ENCODE measurements around the gene HAUS7. TPM values are rescaled to one million over a fixed set of nuclear protein-coding genes. Genes with fewer than 3 reads are reported as not detected.

The HAUS7 gene
- total RNA-seq, 3 donors from 2014 or later: 14.2 to 22.5 (median 19.5) TPM

- Histone ChIP-seq H3K9me3 (no peaks in the 10 kb centered on the region), H3K4me1 (ENCODE audit: low read depth) (no peaks in the 10 kb centered on the region), H3K36me3 (ENCODE audit: low read depth) (no peaks in the 10 kb centered on the region), H3K4me3 (no peak overlapping the region)
- ATAC-seq (no peak), DNase-seq (no peak)
- intact Hi-C loops (cut with DNase I, micrococcal nuclease): no loop called here
- TF ChIP-seq CTCF (IDR thresholded peaks at IDR 0.05): no peak
Measured at GRCh38 chrX:153421856-153422255, 48.5 kb downstream of the HAUS7 start.

DNA sequence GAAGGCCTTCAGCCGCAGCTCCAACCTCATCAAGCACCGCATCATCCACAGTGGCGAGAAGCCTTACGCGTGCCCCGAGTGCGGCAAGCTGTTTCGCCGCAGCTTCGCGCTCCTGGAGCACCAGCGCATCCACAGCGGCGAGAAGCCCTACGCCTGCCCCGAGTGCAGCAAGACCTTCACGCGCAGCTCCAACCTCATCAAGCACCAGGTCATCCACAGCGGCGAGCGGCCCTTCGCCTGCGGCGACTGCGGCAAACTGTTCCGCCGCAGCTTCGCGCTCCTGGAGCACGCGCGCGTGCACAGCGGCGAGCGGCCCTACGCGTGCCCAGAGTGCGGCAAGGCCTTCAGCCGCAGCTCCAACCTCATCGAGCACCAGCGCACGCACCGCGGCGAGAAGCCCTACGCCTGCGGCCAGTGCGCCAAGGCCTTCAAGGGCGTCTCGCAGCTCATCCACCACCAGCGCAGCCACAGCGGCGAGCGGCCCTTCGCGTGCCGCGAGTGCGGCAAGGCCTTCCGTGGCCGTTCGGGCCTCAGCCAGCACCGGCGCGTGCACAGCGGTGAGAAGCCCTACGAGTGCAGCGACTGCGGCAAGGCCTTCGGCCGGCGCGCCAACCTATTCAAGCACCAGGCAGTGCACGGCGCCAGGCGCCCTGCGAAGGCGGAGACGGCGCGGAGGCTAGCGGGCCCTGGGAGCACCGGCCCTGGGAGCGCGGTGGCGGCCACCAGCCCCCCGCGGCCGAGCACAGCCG lies 49.4 kb downstream of the HAUS7 start:
- no peaks in the 10 kb centered on the region for H3K9me3 ChIP-seq

GRCh38 chrX:153417637-153418036 lies 52.7 kb downstream of the HAUS7 start:
- ATAC-seq (no peak), DNase-seq (no peak)
- intact Hi-C loops (cut with DNase I, micrococcal nuclease): no loop called here

More for the DNA sequence above, 49.4 kb downstream of the HAUS7 start:
- DNase-seq: no peak
- H3K4me3 ChIP-seq: no peak overlapping the region
- intact Hi-C loops (cut with DNase I, micrococcal nuclease): no loop called here
- no peaks in the 10 kb centered on the region for H3K4me1 ChIP-seq (ENCODE audit: low read depth)
- no peak for TF ChIP-seq CTCF (IDR thresholded peaks at IDR 0.05)
- no peak for ATAC-seq
- no peaks in the 10 kb centered on the region for H3K36me3 ChIP-seq (ENCODE audit: low read depth)

GRCh38 chrX:153416781-153417450 lies 53.5 kb downstream of the HAUS7 start:
- TF ChIP-seq CTCF (IDR thresholded peaks at IDR 0.05): no peak
- DNase-seq (no peak), ATAC-seq (no peak)
- Histone ChIP-seq H3K9me3 (no peaks in the 10 kb centered on the region), H3K36me3 (ENCODE audit: low read depth) (no peaks in the 10 kb centered on the region), H3K4me1 (ENCODE audit: low read depth) (no peaks in the 10 kb centered on the region), H3K4me3 (no peak overlapping the region)
- intact Hi-C loops (cut with DNase I, micrococcal nuclease): no loop called here

More at GRCh38 chrX:153417637-153418036, 52.7 kb downstream of the HAUS7 start:
- no peak overlapping the region for H3K4me3 ChIP-seq
- H3K36me3 ChIP-seq (ENCODE audit: low read depth): no peaks in the 10 kb centered on the region
- no peaks in the 10 kb centered on the region for H3K4me1 ChIP-seq (ENCODE audit: low read depth)
- no peak for TF ChIP-seq CTCF (IDR thresholded peaks at IDR 0.05)
- H3K9me3 ChIP-seq: no peaks in the 10 kb centered on the region

- Histone ChIP-seq H3K9me3 (no peaks in the 10 kb centered on the region), H3K36me3 (ENCODE audit: low read depth) (no peaks in the 10 kb centered on the region), H3K4me3 (no peak overlapping the region), H3K4me1 (ENCODE audit: low read depth) (no peaks in the 10 kb centered on the region)
- no peak for TF ChIP-seq CTCF (IDR thresholded peaks at IDR 0.05)
- intact Hi-C loops (cut with DNase I, micrococcal nuclease): no loop called here
- ATAC-seq (no peak), DNase-seq (no peak)
Measured at GRCh38 chrX:153414856-153415510, 55.4 kb downstream of the HAUS7 start.
